HG03342 (cell line): ENCODE measurements around the gene PTPRE.

Experiments used
- ATAC-seq: cut with Tn5 transposase; IDR thresholded peaks from one replicate; pipeline ENCODE4 v1.9.1; 2021; ENCODE audit warnings: mild to moderate bottlenecking, moderate library complexity; ENCODE audit not compliant: unreplicated experiment

PTPRE gene

GRCh38 chr10:127997271-127997670, 90.4 kb downstream of the PTPRE start:
- ATAC-seq, result no peak

GRCh38 chr10:127997937-127998336, 91.0 kb downstream of the PTPRE start:
- no peak for ATAC-seq

DNA sequence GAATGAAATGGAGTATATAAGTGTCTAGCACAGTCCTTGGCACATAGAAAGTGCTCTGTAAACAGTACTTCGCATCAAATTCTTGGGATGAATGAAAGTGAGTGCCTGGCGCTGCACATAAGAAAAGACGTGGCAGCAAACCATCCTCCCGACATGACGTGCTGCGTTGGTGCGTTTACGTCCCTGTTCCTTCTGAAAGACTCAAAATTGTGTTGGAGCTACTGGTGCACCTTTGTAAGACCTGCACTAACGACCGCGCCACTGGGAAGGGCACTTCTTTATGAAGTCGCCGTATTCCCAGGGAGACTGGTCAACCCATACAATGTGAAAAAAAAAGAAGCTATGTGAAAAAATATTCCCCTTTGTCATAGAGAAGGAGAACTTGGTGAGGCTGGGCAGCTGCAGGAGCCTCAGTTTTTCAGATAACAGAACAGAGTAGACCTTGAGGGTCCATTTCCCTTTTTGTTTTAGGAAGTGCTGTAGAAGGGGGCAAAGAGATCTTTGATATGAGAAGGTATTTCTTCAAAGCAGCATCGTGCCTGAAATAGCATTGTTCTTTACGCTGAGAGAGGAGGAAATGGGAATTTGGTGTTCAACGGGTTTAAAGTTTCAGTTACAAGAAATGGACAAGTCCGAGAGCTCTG, 91.7 kb downstream of the PTPRE start:
- ATAC-seq, result no peak

DNA sequence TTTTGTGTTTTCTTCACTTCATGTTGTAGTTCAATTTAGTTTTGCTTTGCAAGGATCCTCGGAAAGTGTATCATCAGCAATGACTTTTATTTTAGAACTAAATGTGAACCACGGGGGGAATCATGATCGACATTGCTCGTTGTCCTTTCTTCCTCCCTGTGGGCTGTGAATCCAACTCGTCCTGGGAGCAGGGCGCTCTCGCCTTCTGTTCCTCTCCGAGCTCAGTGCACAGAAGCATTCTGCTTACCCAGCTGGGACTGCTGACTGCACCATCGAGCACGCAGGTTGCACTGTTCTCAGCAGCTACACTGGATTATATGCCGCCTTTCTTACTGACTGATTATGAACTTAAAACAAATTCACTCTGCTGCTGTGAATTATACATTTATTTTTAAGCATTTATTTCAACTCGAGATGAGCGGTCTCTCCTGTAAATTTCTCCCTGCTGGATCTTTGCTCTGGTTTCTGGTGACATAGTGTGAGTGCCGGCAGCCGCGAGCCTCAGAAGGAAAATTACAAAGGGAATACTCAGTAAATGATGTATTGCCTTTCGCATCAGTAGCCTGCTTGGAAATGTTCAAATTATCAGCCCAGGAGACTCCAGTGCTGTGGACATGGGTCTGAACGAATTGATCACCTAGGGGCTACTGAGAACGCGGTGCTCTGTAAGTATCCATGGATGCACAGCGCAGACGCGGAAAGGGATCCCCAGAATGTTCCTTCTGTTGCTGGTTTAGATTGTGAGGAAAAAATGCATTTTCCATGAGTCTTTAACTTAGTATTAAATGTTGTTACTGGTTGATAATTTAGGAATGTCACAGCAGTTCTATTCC, 92.6 kb downstream of the PTPRE start:
- no peak for ATAC-seq

DNA sequence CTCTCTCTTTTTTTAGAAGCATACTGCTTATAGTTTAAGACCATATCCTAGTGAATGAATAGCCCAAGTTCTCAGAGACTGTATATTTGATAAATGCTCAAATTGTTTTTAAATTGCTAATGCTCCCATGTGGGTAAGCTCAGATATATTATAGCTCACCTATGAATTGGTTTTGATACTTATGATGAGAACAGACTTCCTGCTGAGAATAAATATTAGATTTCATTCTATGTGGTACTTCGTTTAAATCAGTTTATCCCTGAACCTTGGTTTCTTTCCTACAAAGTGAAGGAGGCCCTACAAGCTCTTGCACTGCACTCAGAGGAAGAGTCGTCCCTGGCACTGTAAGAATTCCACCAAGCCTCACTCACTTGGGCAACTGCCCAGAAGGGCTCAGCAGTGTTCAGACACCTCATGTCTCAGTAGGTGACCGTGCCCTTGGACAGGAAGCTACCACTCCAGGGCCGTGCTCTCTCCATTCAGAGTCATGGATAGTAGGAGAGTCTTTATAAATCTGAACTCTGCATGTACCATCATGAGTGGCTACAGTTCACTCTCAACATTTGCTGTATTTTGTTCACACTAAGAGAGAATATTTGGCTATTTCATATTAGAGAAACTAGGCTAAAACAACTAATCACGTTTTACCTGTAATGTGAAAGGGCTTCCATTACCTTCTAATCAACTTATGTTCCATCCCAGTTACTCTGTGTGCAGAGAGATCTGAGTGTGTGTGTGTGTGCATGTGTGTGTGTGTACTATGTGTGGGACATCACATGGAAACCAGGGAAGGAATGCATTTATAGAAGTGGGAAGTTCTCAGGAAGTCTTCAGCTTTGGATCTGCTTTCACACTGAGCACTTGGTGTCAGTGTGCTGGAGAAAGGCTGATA, 93.8 kb downstream of the PTPRE start:
- no peak for ATAC-seq

- ATAC-seq, result no peak
Observed at GRCh38 chr10:128001363-128001745, 94.5 kb downstream of the PTPRE start.

- ATAC-seq, result no peak
Observed at GRCh38 chr10:128001849-128002248, 94.9 kb downstream of the PTPRE start.

DNA sequence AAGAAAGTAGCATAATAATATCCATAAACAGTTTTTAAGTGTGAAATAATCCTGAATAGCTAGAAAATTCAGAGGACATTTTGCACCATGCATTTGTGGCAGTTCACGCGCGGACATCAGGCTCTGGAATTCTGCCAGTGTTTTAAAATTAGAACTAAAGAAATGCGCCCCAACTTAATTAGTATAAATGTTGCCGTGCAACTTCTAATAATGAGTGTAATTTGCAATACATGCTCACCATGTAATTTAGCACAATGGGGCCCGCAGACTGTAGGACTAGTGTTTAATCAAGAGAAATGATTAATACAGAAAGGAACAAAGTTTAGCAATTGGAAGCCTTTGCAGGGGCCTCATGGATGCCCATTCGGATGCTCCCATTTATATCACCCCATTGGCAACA, 96.6 kb downstream of the PTPRE start:
- no peak for ATAC-seq

DNA sequence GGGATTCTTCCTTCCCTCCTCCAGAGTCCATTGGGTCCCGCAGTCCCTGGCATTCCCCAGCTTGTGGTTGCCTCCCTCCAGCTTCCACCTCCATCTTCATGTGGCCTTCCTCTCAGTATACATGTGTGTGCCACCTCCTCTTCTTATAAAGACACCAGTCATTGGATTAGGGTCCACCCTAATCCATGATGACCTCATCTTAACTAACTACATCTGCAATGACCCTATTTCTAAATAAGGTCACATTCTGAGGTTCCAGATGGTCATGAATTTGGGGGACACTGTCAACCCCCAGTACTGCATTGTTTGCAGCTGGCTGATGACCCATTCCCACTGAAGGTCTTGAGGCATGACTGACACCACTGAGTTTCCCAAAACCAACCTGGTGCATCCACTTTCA, 99.0 kb downstream of the PTPRE start:
- no peak for ATAC-seq

DNA sequence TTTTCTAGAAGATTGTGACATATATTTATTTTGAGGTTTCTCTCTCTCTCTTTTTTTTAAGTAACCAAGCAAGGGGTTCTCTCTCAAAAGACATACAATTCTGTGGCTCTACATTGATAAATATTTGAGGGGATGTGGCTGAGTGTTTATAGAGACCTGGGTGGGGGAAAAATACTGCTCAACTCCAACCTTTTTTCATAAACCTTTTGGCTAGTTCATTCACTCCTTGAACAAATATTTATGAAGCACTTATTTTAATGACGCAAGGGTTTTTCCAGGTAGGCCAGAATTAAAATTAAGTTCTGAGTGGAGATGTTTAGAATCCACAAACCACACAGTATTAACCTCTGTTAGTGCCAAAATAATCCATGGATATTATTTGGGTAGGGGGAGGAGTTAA, 100.2 kb downstream of the PTPRE start:
- no peak for ATAC-seq

GRCh38 chr10:128007971-128008370, 101.1 kb downstream of the PTPRE start:
- no peak for ATAC-seq

DNA sequence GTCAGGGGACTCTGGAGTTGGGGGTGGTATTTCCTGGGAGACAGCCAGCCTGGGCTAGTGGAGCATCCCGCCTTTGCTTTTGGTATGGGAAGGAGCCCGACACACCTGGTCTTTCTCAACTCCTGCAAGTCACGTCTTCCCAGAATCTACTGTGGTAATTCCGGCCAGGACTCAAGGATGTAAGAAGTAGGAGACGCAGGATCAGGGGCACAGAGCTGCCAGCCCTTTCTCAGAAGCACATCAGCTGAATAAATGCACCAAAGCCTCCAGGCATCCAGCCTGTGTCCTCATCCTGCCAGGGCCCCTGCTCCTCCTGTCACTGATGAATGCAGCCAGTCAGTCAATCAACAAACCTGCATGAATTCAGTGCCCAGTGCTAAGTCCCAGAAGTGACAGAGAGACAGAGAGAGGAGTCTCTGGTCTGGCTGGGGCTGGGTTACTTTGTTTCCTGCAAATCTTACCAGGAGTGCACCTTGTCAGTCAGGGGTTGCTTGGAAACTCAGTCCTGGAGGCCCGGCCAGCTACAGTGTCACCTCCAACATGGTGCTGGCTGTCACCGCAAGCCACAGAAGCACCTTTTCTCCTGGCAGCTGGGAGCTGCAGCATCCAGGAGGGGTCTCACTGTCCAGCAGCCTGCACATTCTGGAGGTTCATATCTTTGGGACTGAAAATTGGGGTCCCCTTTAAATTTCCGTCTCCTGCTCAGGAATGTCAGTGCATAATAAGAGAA, 101.8 kb downstream of the PTPRE start:
- ATAC-seq, result no peak

DNA sequence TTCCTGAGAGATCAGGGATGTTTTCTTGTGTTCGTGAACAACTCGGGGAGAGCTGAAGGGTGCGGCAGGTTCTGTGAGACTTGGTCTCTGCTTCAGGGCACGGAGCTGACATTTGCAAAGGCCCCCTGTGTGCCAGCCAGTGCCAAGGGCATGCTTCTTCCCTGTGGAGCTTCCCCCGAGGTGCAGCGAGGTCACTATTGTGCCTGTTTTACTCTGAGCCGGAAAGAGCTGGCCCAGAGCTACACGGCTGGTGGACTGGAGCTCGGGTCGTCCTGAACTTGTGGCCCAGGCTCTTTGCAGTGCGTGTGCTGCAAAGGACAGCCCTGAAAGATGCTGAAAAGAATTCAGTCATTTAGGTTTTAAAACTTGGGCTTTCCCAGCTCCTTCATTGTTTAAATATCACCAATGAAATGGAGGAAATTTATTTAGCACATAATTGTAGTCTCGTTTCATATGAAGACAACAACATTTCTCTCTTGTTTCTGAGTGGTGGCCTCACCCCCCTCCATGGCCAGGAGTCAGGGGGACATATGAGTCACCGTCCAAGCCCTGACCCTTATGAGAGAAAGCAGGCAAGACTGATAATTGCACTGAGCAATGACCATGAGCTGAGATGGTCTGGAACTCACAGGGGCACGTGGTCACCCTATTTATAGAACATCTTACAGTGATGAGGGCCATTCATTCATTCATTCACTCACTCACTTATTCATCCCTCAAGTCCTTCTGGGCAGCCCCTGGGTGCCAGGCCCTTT, 102.6 kb downstream of the PTPRE start:
- ATAC-seq, result no peak

DNA sequence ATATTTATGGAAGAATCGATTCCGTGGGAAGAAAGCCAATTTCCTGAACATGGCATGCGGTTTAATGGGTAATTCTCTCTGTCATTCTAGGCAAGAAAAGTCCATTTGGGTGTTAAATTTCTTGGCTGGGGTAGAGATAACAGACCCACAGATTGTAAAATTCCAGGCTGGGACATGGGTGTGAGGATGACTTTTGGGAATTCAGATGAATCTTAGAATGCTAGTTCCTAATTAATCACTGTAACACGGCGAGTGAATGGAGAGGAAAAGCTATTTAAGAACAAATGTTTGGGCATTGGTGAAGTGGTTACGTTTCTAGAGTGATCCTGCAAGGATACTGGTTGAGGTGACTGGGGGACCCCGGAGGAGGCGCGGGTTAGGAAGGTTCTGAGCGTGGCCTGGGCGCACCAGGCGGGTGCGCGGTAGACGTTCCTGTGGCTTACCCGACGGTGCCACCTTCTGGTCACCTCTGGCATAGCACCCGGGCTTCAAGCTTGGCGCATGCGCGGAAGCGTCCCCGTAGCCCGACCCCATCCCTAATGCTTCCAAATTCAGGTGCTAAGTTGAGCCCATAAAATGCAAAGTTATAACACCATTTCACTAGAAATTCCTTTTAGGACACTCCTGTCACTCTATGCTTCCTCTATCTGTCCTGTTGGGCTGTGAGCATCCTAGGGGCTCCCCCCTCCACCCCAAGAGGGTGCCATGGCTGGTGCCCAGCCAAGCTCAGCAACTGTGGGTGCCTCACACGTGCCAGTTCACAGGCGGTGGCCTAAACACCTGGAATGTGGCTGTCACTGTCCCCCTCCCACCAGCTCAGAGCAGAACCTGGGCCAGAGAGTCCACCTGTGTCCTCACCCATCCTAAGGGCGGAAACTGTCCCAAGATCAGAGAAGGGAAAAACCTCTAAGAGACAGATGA, 104.4 kb downstream of the PTPRE start:
- ATAC-seq, result peak; percentile 82

- no peak for ATAC-seq
Observed at GRCh38 chr10:128013626-128014025, 106.7 kb downstream of the PTPRE start.

DNA sequence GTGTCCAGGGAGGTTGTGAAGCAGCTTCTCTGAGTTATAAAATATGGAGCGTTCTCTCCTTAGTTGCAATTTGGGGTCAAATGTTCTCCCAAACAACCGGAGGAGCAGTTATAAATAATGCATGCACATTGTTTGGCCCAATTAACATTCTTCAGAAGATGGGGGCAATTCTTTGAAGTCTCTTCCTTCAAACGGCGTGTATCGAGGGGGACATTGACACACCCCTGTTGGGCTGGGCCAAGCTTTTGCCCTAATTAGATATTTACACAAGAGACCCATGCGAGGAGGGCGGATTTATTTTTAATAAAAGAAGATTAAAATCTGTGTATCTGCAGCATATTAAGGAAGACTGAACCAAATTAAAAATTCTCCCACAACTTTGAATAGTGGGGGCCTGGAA, 107.3 kb downstream of the PTPRE start:
- ATAC-seq, result no peak

DNA sequence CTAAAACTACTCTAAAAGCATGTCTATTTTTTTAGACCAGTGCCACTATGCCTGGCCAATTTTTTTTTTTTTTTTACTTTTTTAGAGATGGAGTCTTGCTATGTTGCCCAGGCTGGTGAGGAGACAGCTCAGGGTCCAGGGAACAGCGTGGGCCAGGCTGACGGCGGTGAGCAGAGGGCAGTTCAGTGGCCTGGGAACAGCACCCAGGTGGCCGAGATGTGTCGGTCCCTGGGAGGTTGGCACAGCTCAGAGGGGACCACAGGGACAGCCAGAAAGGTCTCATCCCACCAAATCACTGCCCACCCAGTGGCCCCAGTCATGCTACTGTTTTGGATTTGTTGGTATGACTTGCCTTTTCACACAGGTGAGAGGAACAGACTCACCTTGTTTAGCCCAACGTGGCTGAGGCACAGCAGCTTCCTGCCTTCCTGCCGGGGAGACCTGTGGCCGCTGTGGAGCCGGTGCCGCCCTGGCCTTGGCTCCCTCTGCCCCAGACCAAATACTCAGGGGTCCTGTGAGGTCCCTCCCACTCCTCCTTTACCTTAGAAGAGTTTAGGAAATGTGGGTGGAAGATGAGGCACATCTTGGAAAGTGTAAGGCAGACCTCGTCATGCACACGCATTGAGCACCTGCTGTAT, 109.6 kb downstream of the PTPRE start:
- no peak for ATAC-seq

GRCh38 chr10:128017822-128018221, 110.9 kb downstream of the PTPRE start:
- no peak for ATAC-seq

- ATAC-seq, result no peak
Observed at GRCh38 chr10:128018236-128018635, 111.3 kb downstream of the PTPRE start.
